ENCODE data around the gene SEZ6L.

GRCh38 chr22:26265909-26266308 is 96.6 kb downstream of the SEZ6L start:
- TF ChIP-seq JUND (IDR thresholded peaks at IDR 0.05) (no peak), MAX (IDR thresholded peaks at IDR 0.05) (no peak), CTCF (IDR thresholded peaks at IDR 0.05 in 2 of 3, conservative IDR thresholded peaks at IDR 0.05 in 1 of 3; ENCODE audit: borderline replicate concordance in 1 of 3, insufficient read depth in 1 of 3, low read depth in 2 of 3, low read length in 2 of 3) (no peak)

Measured in HCT116 (cell line).